Measurements from ENCODE around the gene DYTN.
A peak's percentile ranks its signal among the peaks of the same experiment; 100 is the strongest.
"Not testable (repeated sequence)": the region's sequence is repeated elsewhere in the genome, so short reads cannot be mapped to it uniquely, and the experiment has no call there.

DYTN gene, protein sequence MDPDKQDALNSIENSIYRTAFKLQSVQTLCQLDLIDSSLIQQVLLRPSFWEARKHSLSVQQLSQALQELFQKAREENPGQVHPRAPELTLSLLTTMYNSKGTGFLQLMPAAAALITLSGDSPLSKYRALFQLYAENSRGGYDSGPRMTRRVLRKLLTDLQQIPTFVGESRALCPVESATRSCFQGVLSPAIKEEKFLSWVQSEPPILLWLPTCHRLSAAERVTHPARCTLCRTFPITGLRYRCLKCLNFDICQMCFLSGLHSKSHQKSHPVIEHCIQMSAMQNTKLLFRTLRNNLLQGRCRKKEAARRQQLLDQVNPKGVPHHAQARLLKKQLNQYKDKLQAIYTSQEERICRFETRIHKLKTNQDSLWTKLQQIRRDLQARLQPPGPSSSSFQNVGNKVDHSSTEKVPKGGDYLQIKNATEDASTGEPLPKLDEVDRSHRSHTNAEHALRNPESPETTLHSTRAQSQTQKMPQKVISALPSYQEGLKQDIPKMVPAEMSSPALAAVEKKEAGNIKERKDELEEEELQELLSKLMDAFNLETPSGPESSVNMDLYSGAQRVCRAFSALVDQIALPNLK

DNA sequence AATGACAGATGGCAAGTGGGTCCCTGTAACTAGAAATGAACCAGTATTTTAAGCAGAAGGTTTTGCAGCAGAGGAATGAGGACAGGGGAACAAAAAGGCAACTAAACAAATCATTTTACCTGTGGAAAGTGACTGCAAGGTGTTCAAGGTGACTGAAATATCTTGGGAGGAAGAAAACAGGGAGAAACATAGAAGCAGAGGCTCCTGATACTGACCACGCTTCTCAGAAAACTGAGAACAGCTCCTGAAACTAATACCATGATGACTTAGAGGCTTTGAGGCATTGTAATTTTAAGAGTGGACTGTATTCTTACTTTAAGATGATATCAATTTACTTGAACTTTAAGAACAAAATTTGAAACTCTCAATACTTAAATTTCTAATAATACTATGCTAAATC is at the start of gene DYTN:
Gene DYTN (minus strand): TSS at position 101 of the 400 bp plus-strand sequence. CDS start 117 bp downstream, outside the sequence.
- no peak for DNase-seq (ENCODE audit: low read depth)

DNA sequence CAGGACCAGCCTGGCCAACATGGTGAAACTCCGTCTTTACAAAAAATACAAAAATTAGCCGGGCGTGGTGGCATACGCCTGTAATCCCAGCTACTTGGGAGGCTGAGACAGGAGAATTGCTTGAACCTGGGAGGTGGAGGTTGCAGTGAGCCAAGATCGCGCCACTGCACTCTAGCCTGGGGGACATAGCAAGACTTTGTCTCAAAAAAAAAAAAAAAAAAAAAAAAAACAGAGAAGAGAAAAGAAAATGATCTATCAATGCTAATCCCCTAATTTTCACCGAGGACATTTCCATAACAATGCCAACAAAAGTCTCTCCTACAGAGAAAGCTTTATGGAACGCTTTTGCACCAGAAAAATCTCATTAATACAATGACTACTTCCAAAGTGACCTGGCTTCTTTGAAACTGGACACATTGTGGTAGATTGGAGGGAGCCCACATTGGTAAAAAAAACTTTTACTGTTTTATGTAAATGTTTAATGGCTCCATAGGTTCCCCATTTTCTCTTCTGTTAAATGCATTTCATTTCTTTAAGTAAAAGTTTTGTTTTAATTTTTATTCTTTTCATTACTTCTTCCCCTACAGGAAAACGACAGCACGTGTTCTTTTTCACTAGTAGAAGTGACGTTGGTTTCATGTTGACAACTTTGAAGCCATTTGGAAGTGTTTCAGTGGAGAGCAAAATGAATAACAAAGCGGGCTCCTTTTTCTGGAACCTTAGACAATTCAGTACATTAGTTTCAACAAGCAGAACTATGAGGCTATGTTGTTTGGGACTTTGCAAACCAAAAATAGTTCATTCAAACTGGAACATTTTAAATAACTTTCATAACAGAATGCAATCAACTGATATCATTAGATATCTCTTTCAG is 48.1 kb upstream of the DYTN start:
- no peak for DNase-seq (ENCODE audit: low read depth)

DNA sequence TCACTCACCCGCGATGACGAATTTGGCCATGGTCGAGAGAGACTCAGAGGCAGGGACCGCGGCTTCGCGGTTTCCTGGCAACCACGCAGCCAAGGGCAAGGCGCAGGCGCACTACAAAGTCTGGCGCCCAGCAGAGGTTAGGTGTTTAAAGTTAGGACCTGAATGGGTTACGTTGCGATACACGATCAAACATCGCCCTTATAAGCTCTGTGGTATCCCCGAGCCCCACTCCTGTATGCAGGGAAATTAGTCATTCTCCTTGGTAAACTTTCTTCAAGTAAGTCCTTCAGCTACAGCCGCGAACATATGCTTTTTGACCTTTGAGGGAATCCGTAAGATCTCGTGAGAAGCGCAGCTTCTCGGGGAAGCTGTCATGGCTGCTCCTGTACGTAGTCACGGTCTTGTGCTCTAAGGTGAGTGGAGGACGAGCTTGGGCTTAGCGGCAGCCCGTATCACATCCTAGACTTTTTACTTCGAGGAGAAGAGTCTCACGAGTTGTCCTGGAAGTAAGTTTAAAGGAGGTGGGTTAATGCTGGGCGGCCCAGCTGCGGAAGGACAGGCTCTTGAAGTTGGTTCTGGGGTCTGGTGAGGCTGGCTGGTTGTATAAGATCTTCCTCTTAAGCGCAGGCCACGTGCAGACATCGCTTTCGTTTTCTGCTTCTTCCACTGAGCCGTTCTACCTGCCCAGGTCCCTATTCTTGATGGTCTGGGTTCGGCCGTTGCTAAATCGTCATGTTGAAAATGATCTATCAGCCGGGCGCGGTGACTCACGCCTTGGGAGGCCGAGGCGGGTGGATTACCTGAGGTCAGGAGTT is 47.3 kb upstream of the DYTN start, which contains the start of the genes FASTKD2 and MDH1B:
Gene FASTKD2 (plus strand): TSS at position 365 of the 815 bp plus-strand sequence. CDS start 1,088 bp downstream, outside the sequence.
Gene MDH1B (minus strand): TSS at position 87 of the 815 bp plus-strand sequence. CDS start 57 bp downstream, at position 30.
- DNase-seq (ENCODE audit: low read depth): peak; percentile 97

DNA sequence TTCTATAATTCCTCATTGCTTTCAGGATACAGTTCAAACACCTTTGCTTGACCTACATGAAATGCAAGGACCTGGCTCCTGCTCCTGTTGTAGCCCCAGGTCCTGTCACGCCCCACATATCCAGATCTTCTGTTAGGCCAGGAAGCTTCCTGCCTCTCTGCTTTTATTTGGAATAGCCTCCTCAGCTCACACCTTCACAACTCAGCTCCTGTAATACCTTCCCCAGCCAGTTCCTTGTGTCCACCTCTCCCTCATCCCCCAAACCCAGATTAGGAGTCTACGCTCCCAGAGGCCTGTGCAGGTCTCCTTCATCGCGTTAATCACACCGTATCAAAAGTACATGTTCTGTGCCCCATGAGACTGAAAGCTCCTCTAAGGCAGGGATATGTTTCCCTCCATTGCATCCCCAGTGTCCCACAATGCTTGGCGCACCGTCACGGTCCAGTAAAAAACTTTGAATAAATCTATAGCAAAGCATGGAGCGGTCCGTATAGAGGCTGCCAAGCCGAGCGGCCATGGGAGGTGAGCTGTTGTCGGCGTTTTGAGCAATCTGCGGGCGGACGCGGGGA is 46.6 kb upstream of the DYTN start:
- no peak for DNase-seq (ENCODE audit: low read depth)

DNA sequence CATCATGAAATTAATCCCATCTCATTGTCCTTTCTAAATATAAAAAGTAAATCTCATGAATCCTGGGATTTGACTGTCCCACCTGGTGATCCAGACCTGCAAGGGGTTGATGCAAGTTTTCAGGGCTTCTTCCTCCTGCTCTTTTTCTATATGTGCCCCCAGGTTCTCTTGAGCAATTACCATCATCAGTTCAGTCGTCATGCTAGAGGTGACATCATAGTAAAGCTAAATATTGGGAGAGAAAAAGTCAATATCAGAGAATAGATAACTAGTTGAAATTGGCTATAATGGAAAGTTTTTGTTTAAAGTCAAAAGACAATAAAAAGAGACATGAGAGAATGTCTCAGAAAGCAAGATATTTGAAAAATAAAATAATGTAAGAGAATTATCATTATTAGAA is 38.6 kb upstream of the DYTN start:
- no peak for DNase-seq (ENCODE audit: low read depth)

DNA sequence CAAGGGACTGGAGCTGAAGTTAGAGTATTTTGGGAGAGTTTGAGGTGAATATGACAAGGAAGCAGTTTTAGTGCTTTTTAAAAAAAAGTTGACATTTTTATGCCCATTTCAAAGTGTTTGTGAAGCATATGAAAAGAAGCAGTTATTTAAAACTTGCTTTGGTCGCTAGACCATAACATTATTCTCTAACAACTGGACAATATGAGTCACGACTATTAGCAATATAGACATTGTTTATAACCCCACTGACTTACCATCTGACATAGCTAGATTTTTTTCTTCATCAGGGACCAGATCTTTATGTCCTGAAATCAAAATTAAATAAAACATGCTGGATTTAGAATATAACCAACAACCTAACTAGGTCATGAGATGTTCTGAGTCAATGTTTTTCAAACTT is 22.6 kb upstream of the DYTN start:
- no peak for DNase-seq (ENCODE audit: low read depth)

DNA sequence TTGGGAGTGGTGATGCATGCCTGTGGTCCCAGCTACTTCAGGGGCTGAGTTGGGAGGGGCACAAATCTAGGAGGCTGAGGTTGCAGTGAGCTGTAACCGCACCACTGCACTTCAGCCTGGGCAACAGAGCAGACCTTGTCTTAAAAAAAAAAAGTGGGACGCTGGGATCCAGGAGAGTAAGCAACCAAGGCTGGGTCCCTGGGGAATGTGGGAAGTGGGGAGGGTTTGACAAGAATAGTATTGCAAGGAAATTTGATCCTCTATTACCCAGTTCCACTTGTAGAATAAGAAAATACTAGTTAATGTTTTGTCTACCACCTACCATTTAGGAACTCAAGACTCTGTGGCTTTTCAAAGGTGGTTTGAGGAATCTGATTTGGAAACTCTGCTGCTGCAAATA is 21.1 kb upstream of the DYTN start:
- DNase-seq (ENCODE audit: low read depth): no peak

DNA sequence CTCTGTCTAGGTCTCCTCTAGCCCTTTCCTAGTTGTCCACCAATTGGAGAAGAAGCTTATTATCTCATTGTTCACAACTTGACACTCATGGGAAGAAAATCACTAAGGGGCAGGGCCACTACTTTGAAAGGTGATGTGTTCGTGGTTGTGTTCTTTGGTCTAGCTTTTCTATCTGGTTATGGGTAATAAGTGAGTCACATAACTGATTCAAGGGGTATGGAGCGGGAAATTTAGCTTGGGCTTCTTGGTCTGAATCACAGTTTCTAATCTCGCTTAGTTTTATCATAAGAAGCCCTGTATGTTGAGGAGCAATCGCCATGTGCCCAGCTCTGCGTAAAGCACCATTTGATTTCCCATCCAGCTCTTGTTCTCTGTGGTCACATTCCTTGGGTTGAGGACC is 18.7 kb upstream of the DYTN start:
- DNase-seq (ENCODE audit: low read depth): no peak

DNA sequence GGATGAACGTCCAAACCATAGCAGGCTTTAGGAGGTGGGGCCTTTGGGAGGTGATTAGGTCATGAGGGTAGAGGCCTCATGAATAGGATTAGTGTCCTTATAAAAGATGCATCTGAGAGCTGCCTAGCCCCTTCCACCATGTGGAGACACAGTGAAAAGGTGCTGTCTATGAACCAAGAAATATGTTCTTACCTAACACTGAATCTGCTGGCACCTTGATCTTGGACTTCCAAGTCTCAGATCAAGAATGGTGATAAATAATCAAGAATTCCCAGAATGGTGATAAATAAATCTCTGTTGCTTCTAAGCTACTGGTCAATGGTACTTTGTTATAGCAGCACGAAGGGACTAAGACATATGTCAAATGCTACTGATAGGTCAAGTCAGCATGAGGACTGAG is 15.1 kb upstream of the DYTN start:
- no peak for DNase-seq (ENCODE audit: low read depth)

DNA sequence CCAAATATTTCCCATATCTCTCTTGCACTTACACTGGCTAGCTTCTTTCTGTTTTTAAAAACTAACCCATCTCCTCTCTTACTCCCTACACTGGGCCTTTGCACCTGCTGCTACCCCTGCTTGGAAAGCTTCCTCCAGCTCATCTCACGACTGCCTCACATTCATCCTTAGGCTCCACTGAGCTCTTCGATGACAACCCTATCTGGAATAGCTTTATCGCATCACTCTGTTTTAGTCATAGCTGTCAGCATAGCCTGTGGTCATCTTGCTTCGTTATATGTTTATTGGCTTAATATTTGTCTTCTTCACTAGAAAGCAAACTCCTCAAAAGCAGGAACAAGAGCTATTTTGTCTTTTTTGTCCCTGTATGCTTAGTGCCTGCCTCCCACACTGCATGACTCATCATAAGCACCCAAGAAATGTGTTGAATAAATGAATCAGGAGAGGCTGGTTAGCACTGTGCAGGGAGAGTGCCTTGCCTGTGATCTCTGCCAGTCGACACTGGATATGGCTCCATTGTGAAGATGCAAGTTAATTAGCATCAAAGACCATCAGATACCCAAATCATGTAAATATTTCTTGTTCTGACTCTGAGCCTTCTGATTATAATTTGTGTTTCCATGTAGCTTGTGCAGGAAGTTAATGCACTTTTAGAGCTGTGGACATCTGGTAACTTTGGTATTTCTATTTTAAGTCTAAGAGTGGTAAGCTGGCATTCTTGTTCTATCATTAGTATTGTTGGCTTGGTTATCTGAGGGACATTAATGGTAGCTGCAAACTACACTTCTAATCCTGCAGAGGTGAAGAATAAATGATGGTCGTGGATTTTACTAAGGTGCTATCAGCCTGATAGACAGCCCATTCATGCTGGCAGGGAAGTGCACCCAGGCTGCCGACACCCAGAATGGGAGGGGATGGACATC is 10.3 kb upstream of the DYTN start:
- DNase-seq (ENCODE audit: low read depth): peak; percentile 42

DNA sequence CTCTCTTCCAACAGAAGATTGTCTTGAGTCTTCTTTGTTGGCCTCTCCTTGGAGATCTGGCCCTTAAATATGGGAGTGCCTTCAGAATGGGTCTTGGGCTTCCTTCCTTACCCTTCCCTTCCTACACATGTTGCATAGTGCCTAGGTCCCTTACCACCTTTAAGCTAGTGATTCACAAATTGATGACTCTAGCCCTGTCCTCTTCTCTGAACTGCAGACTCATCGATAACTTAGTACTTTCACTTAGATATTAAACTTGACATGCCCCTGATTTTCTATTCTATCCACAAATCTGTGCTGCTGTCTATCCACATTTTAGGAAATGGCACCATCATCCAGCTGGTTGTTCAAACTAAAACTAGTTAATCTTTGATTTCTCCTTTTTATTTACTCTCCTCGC is 9.1 kb upstream of the DYTN start:
- DNase-seq (ENCODE audit: low read depth): no peak

DNA sequence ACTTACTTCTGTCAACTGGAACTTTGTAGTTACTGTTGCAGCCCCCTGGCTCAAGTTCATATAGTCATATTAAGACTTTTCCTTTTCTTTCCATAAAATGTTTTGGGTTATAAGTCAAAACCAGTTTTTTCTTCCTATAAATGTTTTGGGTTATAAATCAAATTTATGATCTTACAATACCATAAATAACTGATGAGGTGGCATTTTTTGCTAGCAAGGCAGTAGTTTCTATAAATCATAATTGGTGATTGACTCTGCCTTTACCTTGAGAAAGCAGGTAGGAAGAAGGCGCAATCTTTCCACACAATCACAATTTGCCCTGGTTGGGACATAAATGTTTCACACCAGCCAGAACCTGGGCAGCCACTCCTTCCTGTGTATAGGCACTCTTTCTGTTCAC is 5.1 kb upstream of the DYTN start:
- no peak for DNase-seq (ENCODE audit: low read depth)

DNA sequence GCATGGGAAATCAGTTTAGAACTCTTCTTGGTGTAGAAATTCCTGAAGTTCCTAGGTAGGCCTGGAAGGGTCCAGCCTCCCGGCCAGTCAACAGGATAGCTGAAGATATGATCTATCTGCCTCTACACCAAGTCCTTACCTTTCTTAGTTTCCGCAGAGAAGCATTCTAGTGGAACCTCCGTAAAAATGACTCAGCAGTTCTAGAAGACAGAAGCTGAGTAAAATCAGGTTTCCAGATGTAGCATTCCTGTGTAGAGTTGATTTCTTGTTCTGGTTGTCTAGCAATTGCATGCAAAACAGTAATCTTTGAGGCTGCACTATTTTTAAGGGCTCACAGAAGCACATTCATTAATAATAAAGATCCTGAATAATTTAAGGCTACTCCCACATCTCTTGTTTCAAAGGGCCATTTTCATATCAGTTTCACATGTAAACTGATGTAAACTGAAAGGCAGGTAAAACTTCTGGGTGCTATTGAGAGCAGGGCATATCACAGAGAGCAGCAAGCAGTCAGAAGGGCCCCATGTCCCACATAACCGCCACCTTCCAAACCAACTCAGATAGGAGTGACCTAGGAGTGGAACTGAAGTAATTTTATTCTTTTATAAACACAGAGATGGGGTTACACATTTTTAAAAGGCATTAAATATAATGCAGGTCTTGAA is 3.2 kb upstream of the DYTN start:
- no peak for DNase-seq (ENCODE audit: low read depth)

DNA sequence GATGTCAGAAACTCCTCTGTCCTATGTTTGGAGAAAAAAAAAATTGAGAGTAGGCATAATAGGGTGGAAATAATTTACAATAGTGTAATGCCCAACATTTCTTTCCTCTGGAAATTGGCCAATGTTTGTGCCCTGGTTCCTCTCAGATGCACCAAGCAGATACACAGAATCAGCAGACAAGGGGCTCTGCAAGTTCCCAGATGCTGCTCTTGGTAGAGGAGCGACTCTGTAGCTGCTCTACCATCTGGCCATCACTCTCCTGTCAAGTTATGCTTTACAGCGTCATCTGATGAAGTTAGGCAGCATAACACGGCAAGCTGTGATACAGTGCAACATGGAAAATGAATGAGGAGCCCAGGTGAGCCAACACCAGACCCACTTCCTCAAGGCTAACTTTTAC is 1.6 kb downstream of the DYTN start:
- no peak for DNase-seq (ENCODE audit: low read depth)

DNA sequence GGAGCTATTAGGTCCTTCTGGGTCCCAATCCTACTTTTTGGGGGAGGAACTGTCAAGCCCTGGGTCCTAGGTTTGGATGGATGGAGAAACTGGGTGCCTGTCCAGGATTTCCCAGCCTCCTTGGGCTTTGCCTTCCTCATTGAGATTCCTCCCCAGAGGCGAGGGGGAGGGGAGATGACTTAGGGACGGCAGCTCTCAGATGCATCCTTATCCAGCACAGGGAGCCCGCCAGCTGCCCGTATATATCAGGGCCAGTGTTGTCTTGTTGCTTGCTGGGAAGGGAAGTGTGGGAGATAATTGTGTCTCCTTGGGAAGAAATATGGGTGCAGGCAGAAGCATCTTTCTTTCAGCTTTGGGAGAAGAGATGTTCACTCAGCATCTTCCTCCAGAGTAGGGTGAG is 3.0 kb downstream of the DYTN start:
- not testable (repeated sequence) for DNase-seq (ENCODE audit: low read depth)

DNA sequence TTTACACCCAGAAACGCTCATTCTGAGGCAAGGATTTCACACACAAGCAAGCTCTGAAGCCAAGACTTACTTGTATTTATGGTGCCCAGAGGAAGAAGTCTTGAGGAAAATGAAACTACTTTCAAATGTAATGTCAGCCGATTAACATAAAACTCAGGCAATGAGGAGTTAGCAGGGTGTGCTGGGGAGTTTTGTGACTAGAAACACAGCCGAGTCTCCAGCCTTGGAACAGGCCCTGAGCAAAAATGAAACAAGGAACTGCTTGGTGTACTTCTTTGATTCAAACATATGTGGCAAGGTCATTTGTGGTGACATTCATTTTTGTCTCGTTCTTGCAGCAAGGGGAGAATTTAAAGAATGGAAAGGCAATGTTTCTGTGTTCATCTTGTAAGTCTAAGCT is 4.5 kb downstream of the DYTN start:
- no peak for DNase-seq (ENCODE audit: low read depth)

DNA sequence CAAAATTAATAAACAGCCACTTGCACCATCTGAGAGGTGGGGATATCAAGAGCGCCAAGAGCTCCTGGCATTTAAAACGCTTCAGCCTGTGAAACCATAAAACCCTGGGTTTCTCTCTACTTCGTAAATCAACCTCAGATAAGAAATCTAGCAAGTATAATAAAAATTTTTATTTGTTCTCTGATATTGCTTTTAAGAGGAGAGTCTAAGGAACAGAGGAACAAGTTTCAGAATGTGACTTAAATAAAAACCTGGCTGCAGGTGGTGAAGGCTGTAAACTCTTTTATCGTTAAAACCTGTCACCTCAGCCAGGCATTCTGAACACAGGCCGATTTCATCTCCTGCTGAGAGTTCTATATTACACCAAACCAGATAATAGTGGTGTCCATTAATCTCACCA is 9.9 kb downstream of the DYTN start:
- no peak for DNase-seq (ENCODE audit: low read depth)

DNA sequence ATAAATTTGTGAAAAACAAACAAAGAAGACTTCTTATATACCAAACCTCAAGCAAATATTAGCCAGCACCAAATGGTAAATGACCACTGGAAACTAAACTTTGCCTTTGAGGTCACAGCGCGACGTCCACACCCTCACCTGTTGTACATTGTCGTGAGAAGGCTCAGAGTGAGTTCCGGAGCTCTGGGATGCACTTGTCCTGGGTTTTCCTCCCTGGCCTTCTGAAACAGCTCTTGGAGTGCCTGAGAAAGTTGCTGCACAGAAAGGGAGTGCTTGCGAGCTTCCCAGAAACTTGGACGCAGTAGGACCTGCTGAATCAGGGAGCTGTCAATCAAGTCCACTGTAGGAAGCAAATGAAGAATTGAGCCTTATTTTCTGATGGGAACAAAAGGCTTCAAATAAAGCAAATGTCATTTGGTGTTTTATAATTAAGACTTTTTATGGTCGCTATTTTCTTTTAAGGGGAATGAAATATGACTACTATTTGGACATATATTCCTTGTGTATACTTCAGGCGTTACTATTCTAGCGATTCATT is 11.0 kb downstream of the DYTN start:
- DNase-seq (ENCODE audit: low read depth): no peak

DNA sequence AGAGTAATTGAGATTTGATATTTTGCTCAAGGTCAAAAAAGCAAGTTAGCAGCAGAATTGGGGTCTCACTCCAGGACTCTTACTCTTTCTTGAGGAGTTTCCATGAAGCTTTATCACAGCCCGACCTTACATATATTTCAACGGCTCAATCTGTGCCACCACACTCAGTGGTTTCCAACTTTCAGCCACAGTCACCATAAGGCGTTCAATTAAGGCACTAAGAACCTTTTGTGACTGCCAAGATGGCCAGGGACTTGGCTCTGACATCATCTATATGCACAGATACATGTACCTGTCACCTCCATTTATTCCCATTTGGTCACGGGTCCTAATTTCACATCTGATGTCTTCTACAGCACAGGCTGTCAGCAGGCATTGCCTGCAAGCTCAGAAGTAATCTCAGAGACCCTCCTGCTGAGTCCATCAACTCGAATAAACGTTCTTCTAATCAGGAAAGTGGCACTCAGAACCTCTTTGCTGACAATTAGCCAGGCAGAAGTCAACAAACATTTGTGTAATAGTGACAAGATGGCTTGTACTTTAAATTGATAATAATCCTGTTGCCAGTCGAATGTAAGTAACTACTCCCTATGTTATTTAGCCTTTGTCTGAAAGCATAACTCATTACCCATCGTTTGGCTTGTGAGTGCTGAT is 16.1 kb downstream of the DYTN start:
- DNase-seq (ENCODE audit: low read depth): no peak
